ENCODE results near the gene GNAT1. TPM values are rescaled to one million over a fixed set of nuclear protein-coding genes. Genes with fewer than 3 reads are reported as not detected.
"Not testable (repeated sequence)": the region's sequence is repeated elsewhere in the genome, so short reads cannot be mapped to it uniquely, and the experiment has no call there.

GNAT1 gene
- total RNA-seq, 1 experiment from 2014 or later: not detected

DNA sequence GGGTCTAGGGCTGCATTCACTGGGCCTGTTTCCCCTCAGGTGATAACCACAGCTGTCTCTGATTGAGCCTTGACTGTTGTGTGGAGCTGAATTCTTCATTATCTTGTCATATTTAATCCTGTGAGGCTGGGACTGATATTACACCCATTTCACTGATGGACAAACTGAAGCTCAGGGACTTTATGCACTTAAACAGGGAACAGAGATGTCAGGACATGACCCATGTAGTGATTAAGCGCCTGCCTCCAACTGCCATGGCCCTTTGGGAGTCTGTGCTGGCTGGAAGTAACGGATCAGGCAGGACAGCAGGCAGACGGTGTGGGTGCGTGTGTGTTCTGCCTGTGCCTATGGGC, 52.1 kb downstream of the GNAT1 start:
- Histone ChIP-seq H3K79me2 (ENCODE audit: insufficient read depth, low read length) (peaks cover 26% of the 10 kb centered on the region; the same call in 1 of the 2 replicates), H3K4me2 (ENCODE audit: insufficient read depth, insufficient read length, low read length) (no peak overlapping the region), H4K20me1 (ENCODE audit: control insufficient read depth, insufficient read depth, insufficient read length) (no peaks in the 10 kb centered on the region), H4K91ac (ENCODE audit: insufficient read length, low read depth, low read length) (no peak overlapping the region), H3K9ac (ENCODE audit: extremely low read depth, insufficient read length, low read length) (no peak overlapping the region), H3K9me3 (ENCODE audit: control insufficient read depth, low read depth, low read length) (no peaks in the 10 kb centered on the region), H2AFZ (ENCODE audit: low read length) (no peak overlapping the region), H4K5ac (ENCODE audit: insufficient read length, low read depth, low read length) (no peak overlapping the region), H2BK20ac (ENCODE audit: low read depth, low read length, poor library complexity, severe bottlenecking) (no peak overlapping the region), H3K56ac (ENCODE audit: insufficient read length, low read depth, low read length) (no peak overlapping the region), H3K27me3 (ENCODE audit: insufficient read depth, low read length) (no peaks in the 10 kb centered on the region), H3K18ac (ENCODE audit: insufficient read length, low read depth, low read length) (no peak overlapping the region), H4K8ac (replicated peaks; ENCODE audit: insufficient read length, low read depth, low read length) (no peak overlapping the region), H3K23me2 (ENCODE audit: insufficient read length, low read depth, low read length, poor library complexity, severe bottlenecking) (peaks cover 3% of the 10 kb centered on the region), H3K14ac (ENCODE audit: insufficient read depth, low read length) (no peak overlapping the region), H3K4me1 (ENCODE audit: insufficient read depth, low read length) (peaks cover 15% of the 10 kb centered on the region; the same call in 1 of the 2 replicates), H2BK12ac (ENCODE audit: insufficient read length, low read depth, low read length) (no peak overlapping the region), H3K79me1 (ENCODE audit: insufficient read depth, low read depth, low read length, poor library complexity, severe bottlenecking) (peaks cover 9% of the 10 kb centered on the region), H2AK5ac (ENCODE audit: insufficient read length, low read length) (no peak overlapping the region), H2BK5ac (ENCODE audit: insufficient read length, low read length) (no peak overlapping the region), H3K23ac (ENCODE audit: insufficient read length, low read depth, low read length) (no peak overlapping the region), H3T11ph (ENCODE audit: low read length) (no peak overlapping the region), H2BK15ac (ENCODE audit: low read depth, low read length) (no peak overlapping the region), H2BK120ac (ENCODE audit: low read depth, low read length, poor library complexity, severe bottlenecking) (no peak overlapping the region), H3K27ac (ENCODE audit: insufficient read length, low read depth, low read length) (no peak overlapping the region), H3K4ac (ENCODE audit: low read depth, low read length) (no peak overlapping the region)
- Mint-ChIP-seq H3K4me3 (peak overlapping the region in 1 of 2 experiments; percentile 66; a peak in 2 of 5 replicates), H3K4me1 (peaks cover 73 to 86% of the 10 kb centered on the region in 2 experiments), H3K27ac (peak overlapping the region; percentile 65 to 94 (median 66); a peak in 6 of 7 replicates), H3K27me3 (ENCODE audit: low read depth) (no peaks in the 10 kb centered on the region), H3K36me3 (ENCODE audit: insufficient read depth in 1 of 3, low read depth in 3 of 3) (peaks cover 4 to 28% (median 28%) of the 10 kb centered on the region in 3 experiments; a peak in 5 of 7 replicates), H3K9me3 (no peaks in the 10 kb centered on the region)
- TF ChIP-seq, protein P1, sequence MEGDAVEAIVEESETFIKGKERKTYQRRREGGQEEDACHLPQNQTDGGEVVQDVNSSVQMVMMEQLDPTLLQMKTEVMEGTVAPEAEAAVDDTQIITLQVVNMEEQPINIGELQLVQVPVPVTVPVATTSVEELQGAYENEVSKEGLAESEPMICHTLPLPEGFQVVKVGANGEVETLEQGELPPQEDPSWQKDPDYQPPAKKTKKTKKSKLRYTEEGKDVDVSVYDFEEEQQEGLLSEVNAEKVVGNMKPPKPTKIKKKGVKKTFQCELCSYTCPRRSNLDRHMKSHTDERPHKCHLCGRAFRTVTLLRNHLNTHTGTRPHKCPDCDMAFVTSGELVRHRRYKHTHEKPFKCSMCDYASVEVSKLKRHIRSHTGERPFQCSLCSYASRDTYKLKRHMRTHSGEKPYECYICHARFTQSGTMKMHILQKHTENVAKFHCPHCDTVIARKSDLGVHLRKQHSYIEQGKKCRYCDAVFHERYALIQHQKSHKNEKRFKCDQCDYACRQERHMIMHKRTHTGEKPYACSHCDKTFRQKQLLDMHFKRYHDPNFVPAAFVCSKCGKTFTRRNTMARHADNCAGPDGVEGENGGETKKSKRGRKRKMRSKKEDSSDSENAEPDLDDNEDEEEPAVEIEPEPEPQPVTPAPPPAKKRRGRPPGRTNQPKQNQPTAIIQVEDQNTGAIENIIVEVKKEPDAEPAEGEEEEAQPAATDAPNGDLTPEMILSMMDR (conservative IDR thresholded peaks at IDR 0.05): no peak
- WGBS (ENCODE audit: extremely low coverage, insufficient read length, low lambda C conversion rate): no CpG with 5 or more reads among the region's 4 CpGs
- DNase-seq: no peak

DNA sequence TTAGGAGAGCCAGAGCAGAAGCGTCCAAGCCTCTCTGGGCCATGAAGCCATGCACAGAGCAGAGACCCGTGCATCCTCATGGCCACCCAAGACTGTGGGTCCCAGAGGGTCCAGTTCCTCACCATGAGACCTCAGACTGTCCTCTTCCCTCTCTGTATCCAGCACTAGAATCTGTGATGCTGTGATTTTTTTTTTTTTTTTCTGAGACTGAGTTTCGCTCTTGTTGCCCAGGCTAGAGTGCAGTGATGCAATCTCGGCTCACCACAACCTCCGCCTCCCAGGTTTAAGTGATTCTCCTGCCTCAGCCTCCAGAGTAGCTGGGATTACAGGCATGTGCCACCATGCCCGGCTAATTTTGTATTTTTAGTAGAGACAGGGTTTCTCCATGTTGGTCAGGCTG, 53.4 kb downstream of the GNAT1 start:
- not testable (repeated sequence) for H3K9me3 ChIP-seq (ENCODE audit: control insufficient read depth, low read depth, low read length); H3K9me3 Mint-ChIP-seq; H3K4ac ChIP-seq (ENCODE audit: low read depth, low read length); H3K9ac ChIP-seq (ENCODE audit: extremely low read depth, insufficient read length, low read length); H2BK20ac ChIP-seq (ENCODE audit: low read depth, low read length, poor library complexity, severe bottlenecking); H3K27ac ChIP-seq (ENCODE audit: insufficient read length, low read depth, low read length); H3K27me3 ChIP-seq (ENCODE audit: insufficient read depth, low read length); H4K91ac ChIP-seq (ENCODE audit: insufficient read length, low read depth, low read length); DNase-seq; H2BK15ac ChIP-seq (ENCODE audit: low read depth, low read length); H3K14ac ChIP-seq (ENCODE audit: insufficient read depth, low read length); H3K4me3 Mint-ChIP-seq; H4K5ac ChIP-seq (ENCODE audit: insufficient read length, low read depth, low read length); H4K8ac ChIP-seq (replicated peaks; ENCODE audit: insufficient read length, low read depth, low read length); H3T11ph ChIP-seq (ENCODE audit: low read length); H2BK5ac ChIP-seq (ENCODE audit: insufficient read length, low read length); H3K4me2 ChIP-seq (ENCODE audit: insufficient read depth, insufficient read length, low read length); H3K23me2 ChIP-seq (ENCODE audit: insufficient read length, low read depth, low read length, poor library complexity, severe bottlenecking); H3K18ac ChIP-seq (ENCODE audit: insufficient read length, low read depth, low read length); H2BK120ac ChIP-seq (ENCODE audit: low read depth, low read length, poor library complexity, severe bottlenecking); H2BK12ac ChIP-seq (ENCODE audit: insufficient read length, low read depth, low read length); H3K27me3 Mint-ChIP-seq (ENCODE audit: low read depth); H3K23ac ChIP-seq (ENCODE audit: insufficient read length, low read depth, low read length); H4K20me1 ChIP-seq (ENCODE audit: control insufficient read depth, insufficient read depth, insufficient read length); H2AK5ac ChIP-seq (ENCODE audit: insufficient read length, low read length); H2AFZ ChIP-seq (ENCODE audit: low read length); H3K56ac ChIP-seq (ENCODE audit: insufficient read length, low read depth, low read length)
- peaks cover 14% of the 10 kb centered on the region for H3K79me1 ChIP-seq (ENCODE audit: insufficient read depth, low read depth, low read length, poor library complexity, severe bottlenecking)
- H3K27ac Mint-ChIP-seq: peak overlapping the region; percentile 81 to 94 (median 88); a peak in 6 of 7 replicates
- peaks cover 61 to 73% of the 10 kb centered on the region in 2 experiments for H3K4me1 Mint-ChIP-seq
- H3K4me1 ChIP-seq (ENCODE audit: insufficient read depth, low read length): peaks cover 15% of the 10 kb centered on the region; the same call in 1 of the 2 replicates
- peaks cover 4 to 24% (median 23%) of the 10 kb centered on the region in 3 experiments; a peak in 5 of 7 replicates for H3K36me3 Mint-ChIP-seq (ENCODE audit: insufficient read depth in 1 of 3, low read depth in 3 of 3)
- peaks cover 28% of the 10 kb centered on the region; the same call in 1 of the 2 replicates for H3K79me2 ChIP-seq (ENCODE audit: insufficient read depth, low read length)
- no CpG with 5 or more reads among the region's 6 CpGs for WGBS (ENCODE audit: extremely low coverage, insufficient read length, low lambda C conversion rate)
